ENCODE measurements around the gene DIAPH3.

DNA sequence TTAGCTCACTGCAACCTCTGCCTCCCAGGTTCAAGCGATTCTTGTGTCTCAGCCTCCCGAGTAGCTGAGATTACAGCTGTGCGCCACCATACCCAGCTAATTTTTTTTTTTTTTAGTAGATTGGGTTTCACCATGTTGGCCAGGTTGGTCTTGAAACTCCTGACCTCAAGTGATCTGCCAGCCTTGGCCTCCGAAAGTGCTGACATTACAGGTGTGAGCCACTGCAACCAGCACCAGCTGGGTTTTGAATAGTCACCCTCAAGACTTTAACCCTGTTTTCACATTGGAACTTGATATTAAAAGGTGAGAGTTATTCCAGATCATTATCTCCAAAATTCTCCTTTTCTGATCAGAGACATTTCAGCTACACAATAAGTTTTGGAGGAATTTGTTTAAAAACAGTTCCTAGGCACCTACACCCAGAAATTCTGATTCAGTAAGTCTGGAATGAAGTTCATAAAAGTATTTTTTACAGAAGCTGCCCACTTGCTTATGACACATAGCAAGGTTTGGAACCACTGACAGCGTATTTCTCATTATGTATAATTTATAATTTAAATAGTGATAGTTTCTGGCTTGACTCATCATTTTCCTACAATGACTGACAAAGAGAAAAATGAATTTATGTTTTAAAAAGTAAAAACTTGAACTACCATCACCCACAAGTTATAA, 417.3 kb downstream of the DIAPH3 start:
- TF ChIP-seq, protein P1, sequence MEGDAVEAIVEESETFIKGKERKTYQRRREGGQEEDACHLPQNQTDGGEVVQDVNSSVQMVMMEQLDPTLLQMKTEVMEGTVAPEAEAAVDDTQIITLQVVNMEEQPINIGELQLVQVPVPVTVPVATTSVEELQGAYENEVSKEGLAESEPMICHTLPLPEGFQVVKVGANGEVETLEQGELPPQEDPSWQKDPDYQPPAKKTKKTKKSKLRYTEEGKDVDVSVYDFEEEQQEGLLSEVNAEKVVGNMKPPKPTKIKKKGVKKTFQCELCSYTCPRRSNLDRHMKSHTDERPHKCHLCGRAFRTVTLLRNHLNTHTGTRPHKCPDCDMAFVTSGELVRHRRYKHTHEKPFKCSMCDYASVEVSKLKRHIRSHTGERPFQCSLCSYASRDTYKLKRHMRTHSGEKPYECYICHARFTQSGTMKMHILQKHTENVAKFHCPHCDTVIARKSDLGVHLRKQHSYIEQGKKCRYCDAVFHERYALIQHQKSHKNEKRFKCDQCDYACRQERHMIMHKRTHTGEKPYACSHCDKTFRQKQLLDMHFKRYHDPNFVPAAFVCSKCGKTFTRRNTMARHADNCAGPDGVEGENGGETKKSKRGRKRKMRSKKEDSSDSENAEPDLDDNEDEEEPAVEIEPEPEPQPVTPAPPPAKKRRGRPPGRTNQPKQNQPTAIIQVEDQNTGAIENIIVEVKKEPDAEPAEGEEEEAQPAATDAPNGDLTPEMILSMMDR (IDR thresholded peaks at IDR 0.05; ENCODE audit: low read depth, low read length), result no peak
- no peak for TF ChIP-seq EZH2phosphoT487 (IDR thresholded peaks at IDR 0.05; ENCODE audit: low read depth)

Data from OCI-LY3 (cell line).